Esophagus muscularis mucosa (tissue), 4 donors: ENCODE results near the gene PRSS36. TPM values are rescaled to one million over a fixed set of nuclear protein-coding genes. Genes with fewer than 3 reads are reported as not detected.

ENCODE experiments used
- DNase-seq: peaks from one replicate; pipeline ENCODE4 v3.0.0-alpha.2; 2017; ENCODE audit errors: extremely low spot score
- H3K27ac ChIP-seq, 4 donors: fragments of 200-600 bp; sonication (generic); replicated peaks in 1 of 4; 1 replicate in 3 of 4; 2 replicates in 1 of 4; pipeline ENCODE4 v1.5.1; 2016 to 2019; ENCODE audit warnings: mild to moderate bottlenecking in 1 of 4
- H3K27me3 ChIP-seq, 4 donors: fragments of 200-600 bp; sonication (generic); one replicate each; pipeline versions ENCODE4 v1.5.1 to v1.6.0; 2016 to 2019
- H3K36me3 ChIP-seq, 4 donors: fragments of 200-600 bp; sonication (generic); one replicate each; pipeline ENCODE4 v1.5.1; 2016 to 2019
- H3K4me1 ChIP-seq, 4 donors: fragments of 200-600 bp; sonication (generic); one replicate each; pipeline ENCODE4 v1.5.1; 2016 to 2019
- H3K4me3 ChIP-seq, 4 donors: fragments of 200-600 bp; sonication (generic); 1 replicate in 2 of 4; 2 replicates in 2 of 4; pipeline ENCODE4 v1.5.1; 2016 to 2019; ENCODE audit warnings: mild to moderate bottlenecking in 4 of 4, moderate library complexity in 1 of 4
- H3K9me3 ChIP-seq, 4 donors: fragments of 200-600 bp; sonication (generic); 1 replicate in 3 of 4; 2 replicates in 1 of 4; pipeline ENCODE4 v1.5.1; 2016 to 2019
- CTCF ChIP-seq, 3 experiments: fragments of 200-600 bp in 2 of 3; fragments of 450-650 bp in 1 of 3; sonication (generic) in 2 of 3; IDR thresholded peaks; one replicate each; pipeline ENCODE4 v1.5.1; 2017 to 2019; ENCODE audit warnings: antibody characterized with exemption in 3 of 3, mild to moderate bottlenecking in 2 of 3, moderate library complexity in 1 of 3
- EP300 ChIP-seq: sonication (generic); formaldehyde crosslinking; IDR thresholded peaks from one replicate; pipeline ENCODE4 v1.6.1; 2017; ENCODE audit warnings: antibody characterized with exemption
- POLR2A ChIP-seq: fragments of 450-650 bp; IDR thresholded peaks from one replicate; pipeline ENCODE4 v1.6.1; 2017; ENCODE audit warnings: antibody characterized with exemption, moderate library complexity, mild to moderate bottlenecking, low read depth
- POLR2AphosphoS5 ChIP-seq, 2 donors: sonication (generic); formaldehyde crosslinking; IDR thresholded peaks; one replicate each; pipeline ENCODE4 v1.6.1; 2017; ENCODE audit warnings: antibody characterized with exemption in 2 of 2
- WGBS: methylation state at CpG from one replicate; pipeline ENCODE4 v1.1.5; 2018; 5-methylcytosine and 5-hydroxymethylcytosine counted together
- intact Hi-C: fragments of 100-400 bp; cut with DNase I; formaldehyde crosslinking; loops from one replicate; pipeline ENCODE4 v1.15.1; 2023
- total RNA-seq, 4 donors: library from RNA; depleted of rRNA; stranded (reverse); fragments of >200 nt; gene quantifications; one replicate each; pipeline versions ENCODE4 v1.1.0 to v1.2.1, GENCODE V29; 2016

PRSS36 gene
- total RNA-seq, 4 donors from 2014 or later: 2.7 to 8.4 (median 5.1) TPM

- peak; percentile 5 for TF ChIP-seq EP300
- TF ChIP-seq POLR2AphosphoS5 (IDR thresholded peaks at IDR 0.05): peak in 1 of 2 donors; percentile 1
- TF ChIP-seq POLR2A: no peak
- H3K36me3 ChIP-seq: peaks cover 26 to 48% (median 42%) of the 10 kb centered on the region in 4 donors
- peak overlapping the region; percentile 93 to 99 (median 96) for H3K27ac ChIP-seq
- H3K27me3 ChIP-seq: no peaks in the 10 kb centered on the region
- H3K4me3 ChIP-seq: peak overlapping the region; percentile 79 to 81 (median 80)
- intact Hi-C loops: no loop called here
- H3K9me3 ChIP-seq: no peaks in the 10 kb centered on the region
- 53% methylated on average over 9 of the region's 9 CpGs for WGBS
- H3K4me1 ChIP-seq: peaks cover 24 to 32% (median 29%) of the 10 kb centered on the region in 4 donors
- DNase-seq: no peak
Observed at GRCh38 chr16:31118223-31119155, 31.4 kb downstream of the PRSS36 start.

GRCh38 chr16:31117384-31118222 is 32.3 kb downstream of the PRSS36 start, which contains the start of gene KAT8:
Gene KAT8 (plus strand): TSS chr16:31117664. CDS start chr16:31117682, 18 bp downstream.
- TF ChIP-seq POLR2A: peak; percentile 84
- TF ChIP-seq POLR2AphosphoS5 (IDR thresholded peaks at IDR 0.05): peak; percentile 92 to 98
- no peak for TF ChIP-seq EP300
- no peak for TF ChIP-seq CTCF (IDR thresholded peaks at IDR 0.05)
- intact Hi-C loops: no loop called here

GRCh38 chr16:31114468-31114867 is 35.4 kb downstream of the PRSS36 start:
- no peak overlapping the region for H3K4me3 ChIP-seq
- H3K9me3 ChIP-seq: no peaks in the 10 kb centered on the region
- H3K4me1 ChIP-seq: peaks cover 28 to 45% (median 36%) of the 10 kb centered on the region in 4 donors
- no peak for DNase-seq
- H3K27ac ChIP-seq: peak overlapping the region in 3 of 4 donors; percentile 0 to 35 (median 32)
- TF ChIP-seq CTCF (IDR thresholded peaks at IDR 0.05) (no peak), EP300 (no peak), POLR2A (no peak), POLR2AphosphoS5 (IDR thresholded peaks at IDR 0.05) (no peak)
- peaks cover 25 to 44% (median 40%) of the 10 kb centered on the region in 4 donors for H3K36me3 ChIP-seq
- WGBS: 71% methylated on average over 8 of the region's 8 CpGs
- no peaks in the 10 kb centered on the region for H3K27me3 ChIP-seq
- intact Hi-C loops: no loop called here

More at GRCh38 chr16:31117384-31118222, 32.3 kb downstream of the PRSS36 start, which contains the start of gene KAT8:
- peak; percentile 100 for DNase-seq
- peak within 1 kb of the TSS; percentile 93 to 99 (median 96) for H3K27ac ChIP-seq
- WGBS: 2% methylated on average over 33 of the region's 68 CpGs
- peak within 1 kb of the TSS; percentile 79 to 81 (median 80) for H3K4me3 ChIP-seq
- H3K4me1 ChIP-seq: peaks cover 24 to 39% (median 38%) of the 10 kb centered on the region in 4 donors
- H3K9me3 ChIP-seq: no peaks in the 10 kb centered on the region
- H3K27me3 ChIP-seq: no peaks in the 10 kb centered on the region
- H3K36me3 ChIP-seq: peaks cover 26 to 44% (median 39%) of the 10 kb centered on the region in 4 donors

GRCh38 chr16:31113121-31114120 is 36.4 kb downstream of the PRSS36 start:
- 80% methylated on average over 5 of the region's 5 CpGs for WGBS
- H3K4me3 ChIP-seq: no peak overlapping the region
- intact Hi-C loops: no loop called here
- DNase-seq: no peak
- H3K9me3 ChIP-seq: no peaks in the 10 kb centered on the region
- peak overlapping the region in 3 of 4 donors; percentile 32 to 55 (median 37) for H3K27ac ChIP-seq
- H3K4me1 ChIP-seq: peaks cover 28 to 44% (median 36%) of the 10 kb centered on the region in 4 donors
- peaks cover 25 to 43% (median 40%) of the 10 kb centered on the region in 4 donors for H3K36me3 ChIP-seq
- no peaks in the 10 kb centered on the region for H3K27me3 ChIP-seq
- TF ChIP-seq EP300: no peak
- no peak for TF ChIP-seq POLR2A
- no peak for TF ChIP-seq POLR2AphosphoS5 (IDR thresholded peaks at IDR 0.05)
- TF ChIP-seq CTCF (IDR thresholded peaks at IDR 0.05): no peak
